Body of pancreas (tissue), 4 donors: Measurements from ENCODE around the gene SRBD1.

ENCODE experiments used
- CTCF ChIP-seq, 7 experiments: fragments of 450-650 bp in 4 of 7; fragments of 200-600 bp in 3 of 7; sonication (generic) in 3 of 7; IDR thresholded peaks; one replicate each; pipeline ENCODE4 v1.5.1; 2016 to 2019; ENCODE audit warnings: antibody characterized with exemption in 7 of 7
- POLR2A ChIP-seq, 3 donors: fragments of 450-650 bp; IDR thresholded peaks; one replicate each; pipeline ENCODE4 v1.6.1; 2016; ENCODE audit warnings: antibody characterized with exemption in 3 of 3, mild to moderate bottlenecking in 2 of 3

DNA sequence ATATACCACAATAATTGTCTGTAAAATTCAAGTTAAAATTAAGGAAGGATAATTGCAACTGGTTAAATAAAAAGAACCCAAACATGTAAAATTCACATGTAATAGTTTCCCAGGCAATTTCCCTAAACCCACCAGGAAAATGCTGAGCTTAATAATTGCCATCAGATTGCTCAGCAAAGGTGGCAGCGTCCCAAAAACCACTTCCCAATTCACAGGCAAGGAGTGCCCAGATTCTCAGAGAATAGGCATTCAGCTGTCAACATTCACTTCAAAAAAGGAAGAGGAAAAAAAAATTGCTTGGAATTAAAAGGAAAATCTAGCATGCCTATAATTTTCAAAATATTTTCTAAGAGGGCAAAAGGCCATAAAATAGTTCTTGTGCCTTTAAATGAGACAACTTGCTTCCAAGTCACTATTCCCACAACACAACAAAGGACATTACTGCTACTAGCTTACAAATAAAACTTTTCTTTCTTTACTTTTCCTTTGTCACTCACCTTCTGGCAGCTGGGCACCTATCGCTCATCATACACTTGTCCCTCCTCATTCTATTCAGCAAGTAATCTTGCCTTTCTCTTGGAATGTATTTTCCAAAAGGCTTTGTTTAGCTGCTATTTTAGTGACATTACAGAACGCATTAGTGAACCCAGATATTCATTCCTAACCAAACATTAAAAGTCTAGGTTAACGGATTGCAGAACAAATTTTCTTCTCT is 15.2 kb downstream of the SRBD1 start:
- TF ChIP-seq CTCF (IDR thresholded peaks at IDR 0.05) (no peak), POLR2A (IDR thresholded peaks at IDR 0.05) (no peak)
